Cortex of kidney (tissue), 1 donor: ENCODE measurements around the gene ST3GAL5.
"Not testable (repeated sequence)": the region's sequence is repeated elsewhere in the genome, so short reads cannot be mapped to it uniquely, and the experiment has no call there.

Source experiments
- DNase-seq: peaks from one replicate; lab custom pipeline; 2025; lab: John Stamatoyannopoulos, UW

The ST3GAL5 gene

DNA sequence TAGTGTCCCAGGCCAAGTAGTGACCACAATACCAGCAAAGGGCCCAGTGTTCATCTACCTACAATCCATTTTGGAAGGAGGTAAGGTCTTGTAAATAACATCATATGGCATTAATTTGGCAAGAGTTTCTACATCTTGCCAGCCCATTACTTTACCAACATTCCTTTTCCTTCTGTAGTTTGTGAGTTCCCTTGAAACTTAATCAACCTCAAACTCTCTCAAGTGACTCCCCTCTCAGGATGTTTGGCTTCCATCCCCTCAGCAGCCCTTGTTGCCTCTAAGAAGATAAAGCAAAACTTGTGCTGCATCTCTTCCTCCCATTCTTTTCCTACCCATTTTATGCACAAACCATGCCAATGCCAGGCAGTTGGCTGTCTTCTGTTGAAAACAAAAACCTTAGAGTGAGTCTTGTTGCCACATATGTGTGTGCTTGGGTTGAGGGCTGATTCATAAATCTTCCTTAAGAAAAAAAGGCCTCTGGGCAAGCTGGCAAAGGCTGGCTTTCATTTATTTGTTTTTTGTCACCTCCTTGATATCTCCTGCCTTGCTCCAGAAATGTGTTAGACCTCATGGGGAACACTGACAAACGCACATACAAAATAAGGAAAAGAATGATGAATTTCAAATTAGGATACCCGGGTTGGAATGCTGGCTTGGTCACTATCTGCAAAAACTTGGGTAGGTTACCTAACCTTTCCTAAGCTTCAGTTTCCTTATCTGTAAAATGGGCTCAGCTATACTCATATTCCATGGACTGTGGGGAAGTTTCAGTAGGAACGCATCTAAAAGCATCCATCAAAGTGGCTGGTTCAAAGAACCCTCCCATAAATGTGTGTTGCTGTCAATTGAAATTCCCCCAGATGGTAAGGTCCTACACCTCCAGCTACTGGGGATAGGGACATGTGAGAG, 29.4 kb upstream of the ST3GAL5 start:
- no peak for DNase-seq

GRCh38 chr2:85915606-85916303, 27.0 kb upstream of the ST3GAL5 start:
- DNase-seq, result no peak

DNA sequence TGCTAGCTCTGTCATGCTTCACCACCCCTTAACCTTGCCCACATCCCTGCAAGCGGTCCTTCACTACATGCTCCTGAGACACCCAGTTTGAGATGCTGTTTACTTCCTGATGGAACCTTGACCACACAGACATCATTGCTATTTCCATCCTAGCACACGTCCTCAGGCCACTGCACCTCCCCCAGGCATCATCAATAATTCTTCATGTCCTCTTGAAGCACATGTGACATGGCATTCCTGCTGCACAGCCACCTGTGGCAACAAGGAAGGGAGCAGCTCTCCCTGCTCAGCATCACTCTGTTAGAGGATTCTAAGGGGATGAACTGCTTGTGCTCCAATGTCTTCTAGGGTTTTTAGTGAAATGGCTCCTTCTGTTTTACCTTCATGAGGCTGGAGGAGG, 26.1 kb upstream of the ST3GAL5 start:
- no peak for DNase-seq

GRCh38 chr2:85913884-85914881, 25.4 kb upstream of the ST3GAL5 start:
- no peak for DNase-seq

DNA sequence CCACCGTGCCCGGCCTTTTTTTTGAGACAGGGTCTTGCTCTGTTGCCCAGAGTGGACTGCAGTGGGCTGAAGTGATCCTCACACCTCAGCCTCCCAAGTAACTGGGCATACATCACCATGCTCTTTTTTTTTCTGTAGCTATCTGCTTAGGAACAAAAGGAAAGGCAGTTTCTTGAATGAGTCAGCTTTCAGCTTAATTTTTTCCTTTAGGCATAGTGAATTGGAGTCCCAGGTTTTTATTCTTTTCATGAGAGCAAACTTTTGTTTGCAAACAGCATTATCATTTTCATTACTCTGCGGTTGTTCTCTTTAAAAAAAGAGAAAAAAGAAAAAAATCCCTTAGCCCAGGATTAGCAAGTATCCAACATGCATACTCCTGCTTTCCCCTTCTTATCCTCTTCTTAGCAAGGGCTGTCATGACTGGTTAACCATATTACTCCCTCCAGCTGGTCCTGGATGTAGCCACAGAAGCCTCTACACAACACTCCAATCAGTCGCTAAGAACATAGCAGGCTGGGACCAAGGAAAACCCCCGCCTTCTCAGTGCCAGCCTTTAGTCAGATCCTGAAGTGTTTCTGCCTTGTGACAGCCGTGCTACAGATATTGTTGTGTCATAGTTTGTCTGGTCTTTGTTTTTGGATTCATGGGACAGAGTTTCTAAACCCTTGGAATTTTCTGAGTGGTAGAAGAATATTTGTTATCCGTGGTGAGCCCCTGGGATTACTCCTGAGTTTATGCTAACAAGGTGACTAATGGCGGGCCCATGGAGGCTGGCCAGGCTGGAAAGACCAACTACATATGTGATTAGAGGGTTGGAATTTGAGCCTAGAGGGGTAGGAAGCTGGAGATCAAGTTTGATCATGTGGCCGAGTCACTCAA, 23.3 kb upstream of the ST3GAL5 start:
- DNase-seq, result no peak

DNA sequence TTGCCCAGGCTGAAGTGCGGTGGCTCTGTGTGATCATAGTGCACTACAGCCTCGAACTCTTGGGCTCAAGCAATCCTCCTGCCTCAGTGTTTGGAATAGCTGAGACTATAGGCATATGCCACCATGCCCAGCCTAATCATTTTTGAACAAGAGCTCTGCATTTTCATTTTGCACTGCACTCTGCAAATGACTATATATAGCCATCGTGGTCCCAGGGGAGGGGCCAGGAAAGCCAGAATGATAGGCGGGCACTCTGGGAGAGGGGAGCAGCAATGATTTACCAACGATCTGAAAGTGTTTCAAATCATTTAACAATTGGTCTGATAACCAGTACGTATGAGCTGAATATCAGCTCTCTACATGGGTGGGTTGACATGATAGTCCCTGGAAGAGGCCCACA, 22.3 kb upstream of the ST3GAL5 start:
- no peak for DNase-seq

- no peak for DNase-seq
Measured at GRCh38 chr2:85909005-85909404, 20.2 kb upstream of the ST3GAL5 start.

- no peak for DNase-seq
Measured at GRCh38 chr2:85908506-85908905, 19.7 kb upstream of the ST3GAL5 start.

DNA sequence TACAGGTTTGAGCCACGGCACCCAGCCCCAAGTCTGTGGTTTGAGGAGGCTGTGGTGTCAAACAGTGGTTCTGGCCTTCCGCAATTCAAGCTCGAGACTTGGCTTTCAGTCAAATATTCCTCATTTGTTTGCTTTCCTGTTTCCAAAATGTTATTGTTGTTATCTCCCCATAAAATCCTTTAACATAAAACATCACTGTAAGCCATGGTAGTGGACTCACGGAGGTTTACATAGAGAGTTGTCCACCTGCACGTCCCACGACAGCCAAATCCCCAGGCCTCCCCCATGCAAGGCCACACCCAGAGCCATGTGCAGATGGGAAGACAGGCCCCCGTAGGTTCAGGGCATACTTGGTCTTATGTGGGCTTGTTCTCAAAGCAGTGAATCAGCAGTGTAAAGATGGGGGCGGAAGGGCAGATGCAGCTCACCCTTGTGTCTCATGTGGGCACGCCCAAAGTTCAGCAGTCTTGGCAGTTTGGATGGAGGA, 18.9 kb upstream of the ST3GAL5 start:
- no peak for DNase-seq

- no peak for DNase-seq
Measured at GRCh38 chr2:85906748-85907147, 18.0 kb upstream of the ST3GAL5 start.

- no peak for DNase-seq
Measured at GRCh38 chr2:85905891-85906290, 17.1 kb upstream of the ST3GAL5 start.

DNA sequence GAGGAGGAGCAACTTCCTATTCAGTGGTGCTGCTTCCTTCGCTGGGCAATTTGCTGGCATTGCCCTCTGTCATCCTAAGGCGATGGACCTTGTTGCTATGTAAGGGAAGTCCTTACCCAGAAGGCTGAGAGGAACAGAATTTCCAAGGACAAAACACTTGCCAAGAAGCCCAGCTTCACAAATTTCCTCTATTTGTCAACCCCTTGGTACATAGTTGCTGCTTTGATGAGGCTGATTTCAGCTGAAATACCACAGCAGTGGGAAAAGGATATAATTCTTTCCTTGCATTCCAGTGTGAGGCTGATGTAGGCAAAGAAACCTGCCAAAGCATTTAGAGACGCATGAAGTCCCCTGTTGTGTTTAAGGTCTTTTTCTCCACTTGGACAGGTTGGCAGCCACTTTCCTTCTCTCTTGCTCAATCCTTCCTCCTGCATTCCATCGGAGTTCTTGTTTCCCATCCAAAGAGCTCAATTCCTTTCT, 16.4 kb upstream of the ST3GAL5 start:
- no peak for DNase-seq

GRCh38 chr2:85903849-85904248, 15.1 kb upstream of the ST3GAL5 start:
- DNase-seq, result no peak

DNA sequence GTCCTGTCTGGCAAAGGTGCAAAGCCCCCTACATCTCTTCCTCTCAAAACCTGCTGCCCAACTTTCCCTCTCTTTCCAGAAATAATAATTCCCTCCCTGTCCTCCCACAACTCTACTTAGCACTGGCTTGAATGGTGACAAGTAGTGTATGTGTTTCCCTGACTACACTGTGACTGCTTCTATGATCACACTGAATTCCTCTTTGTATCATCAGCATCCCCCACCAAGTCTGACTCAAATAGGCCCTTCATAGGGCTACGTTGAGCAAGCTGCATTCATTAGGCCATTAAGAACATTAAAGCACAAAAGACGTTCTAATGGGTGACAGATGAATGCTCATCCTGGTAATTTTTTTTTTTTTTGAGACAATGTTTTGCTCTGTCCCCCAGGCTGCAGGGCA, 13.7 kb upstream of the ST3GAL5 start:
- DNase-seq, result no peak

DNA sequence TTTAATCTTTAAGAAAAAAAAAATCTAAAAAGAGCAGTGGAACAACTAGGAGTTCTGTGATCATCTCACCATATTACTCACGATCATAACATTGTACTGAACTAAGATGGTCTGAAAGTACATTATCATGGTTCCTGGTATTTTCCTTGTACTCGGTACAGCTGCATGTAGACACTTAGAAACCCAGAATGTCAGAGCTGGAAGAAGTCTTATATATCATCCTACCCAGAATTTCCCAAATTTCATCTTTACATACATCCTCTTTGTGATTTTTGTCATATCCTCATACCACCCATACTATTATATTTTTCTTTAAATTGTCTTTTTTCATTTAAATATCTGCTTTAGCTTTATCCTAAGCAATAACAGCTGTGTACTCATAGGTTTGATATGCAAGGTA, 12.4 kb upstream of the ST3GAL5 start:
- DNase-seq, result no peak

DNA sequence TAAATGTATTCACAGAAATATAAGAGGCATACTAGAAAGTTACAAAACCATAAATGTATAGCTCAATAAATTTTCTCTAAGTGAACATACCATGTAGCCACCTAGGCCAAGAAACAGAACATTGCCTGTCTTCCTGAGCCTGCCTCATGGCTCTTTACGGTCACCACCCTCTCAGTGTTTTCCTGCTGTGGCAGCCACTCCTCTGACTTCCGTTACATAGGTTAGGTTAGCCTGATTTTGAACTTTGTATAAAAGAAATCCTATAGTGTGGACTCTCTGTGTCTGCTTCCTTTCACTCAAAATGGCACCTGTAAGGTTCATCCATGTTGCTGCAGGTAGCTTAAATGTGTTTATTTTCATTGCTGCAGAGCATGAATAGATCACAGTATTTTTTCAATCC, 11.6 kb upstream of the ST3GAL5 start:
- DNase-seq, result no peak

DNA sequence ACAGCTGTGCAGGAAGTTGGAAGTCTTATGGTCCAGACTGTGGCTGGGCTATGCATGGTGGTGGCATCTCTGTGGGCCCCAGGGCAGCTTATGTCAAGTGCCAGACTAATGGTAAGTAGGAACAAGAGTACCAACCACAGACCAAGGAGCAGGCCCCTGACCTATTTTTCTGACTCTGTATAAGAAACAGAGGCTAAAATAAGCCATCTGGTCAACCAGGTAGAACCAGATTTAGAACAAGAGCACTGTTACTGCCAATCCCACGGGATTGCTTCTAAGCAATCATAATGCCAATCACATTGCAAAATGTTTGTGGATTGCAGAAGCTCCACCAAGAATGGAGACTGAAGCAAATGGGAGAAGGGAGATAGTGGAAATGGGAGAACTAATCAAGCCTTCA, 11.1 kb upstream of the ST3GAL5 start:
- no peak for DNase-seq

GRCh38 chr2:85899284-85899683, 10.5 kb upstream of the ST3GAL5 start:
- DNase-seq, result no peak

- DNase-seq, result no peak
Measured at GRCh38 chr2:85898881-85899280, 10.1 kb upstream of the ST3GAL5 start.

DNA sequence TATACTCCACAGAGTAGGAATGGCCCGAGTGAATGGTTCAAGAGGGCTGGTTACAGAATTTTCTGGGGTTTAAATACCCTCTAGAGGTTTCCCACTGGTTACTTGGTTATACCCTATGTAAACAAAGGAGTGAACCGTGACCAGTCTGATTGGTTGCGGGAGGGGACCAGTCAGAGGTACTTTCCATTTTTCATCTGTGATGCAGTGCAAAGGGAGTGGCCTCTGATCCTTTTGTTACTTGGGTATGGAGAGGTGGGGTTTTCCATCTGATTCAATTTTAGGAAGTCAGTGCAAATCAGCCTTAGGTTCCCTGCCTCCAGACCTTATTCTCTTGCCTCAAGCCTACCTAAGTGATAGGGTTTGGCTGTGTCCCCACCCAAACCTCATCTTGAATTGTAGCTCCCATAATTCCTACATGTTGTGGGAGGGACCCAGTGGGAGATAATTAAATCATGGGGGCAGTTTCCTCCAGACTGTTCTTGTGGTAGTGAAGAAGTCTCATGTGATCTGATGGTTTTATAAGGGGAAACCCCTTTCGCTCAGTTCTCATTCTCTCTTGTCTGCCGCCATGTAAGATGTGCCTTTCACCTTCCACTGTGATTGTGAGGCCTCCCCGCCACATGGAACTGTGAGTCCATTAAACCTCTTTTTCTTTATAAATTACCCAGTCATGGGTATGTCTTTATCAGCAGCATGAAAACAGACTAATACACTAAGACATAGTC, 5.9 kb upstream of the ST3GAL5 start:
- not testable (repeated sequence) for DNase-seq
